Activated CD4-positive, alpha-beta T cell treated with anti-CD3 and anti-CD28 coated beads for 36 hours (primary cell): Measurements from ENCODE around the gene FSTL3. TPM values are rescaled to one million over a fixed set of nuclear protein-coding genes. Genes with fewer than 3 reads are reported as not detected.

Source experiments
- ATAC-seq: fragments of 200-7000 bp; cut with Tn5 transposase; one replicate; pipeline ENCODE4 v1.10.0; 2021; ENCODE audit warnings: mild to moderate bottlenecking, moderate library complexity
- CTCF ChIA-PET: fragments of 350-600 bp; sonication (Branson Sonifier 250); formaldehyde crosslinking; loops from one replicate; lab custom pipeline; 2021; ENCODE audit warnings: antibody characterized with exemption; lab: Charles Lee
- POLR2A ChIA-PET: fragments of 350-600 bp; sonication (Branson Sonifier 250); formaldehyde crosslinking; loops from one replicate; lab custom pipeline; 2021; ENCODE audit warnings: antibody characterized with exemption, inconsistent platforms; lab: Charles Lee
- DNase-seq: peaks from one replicate; pipeline ENCODE4 v3.0.0-alpha.2; 2020
- H3K27ac Mint-ChIP-seq: one replicate; pipeline ENCODE4 v1.8.0; 2021; ENCODE audit warnings: mixed read lengths
- H3K27me3 Mint-ChIP-seq: one replicate; pipeline ENCODE4 v1.8.0; 2021; ENCODE audit warnings: mixed read lengths
- H3K36me3 Mint-ChIP-seq: one replicate; pipeline ENCODE4 v1.8.0; 2021; ENCODE audit warnings: low read depth, mixed read lengths
- H3K4me1 Mint-ChIP-seq: one replicate; pipeline ENCODE4 v1.8.0; 2021; ENCODE audit warnings: mixed read lengths
- H3K4me3 Mint-ChIP-seq: one replicate; pipeline ENCODE4 v1.8.0; 2021; ENCODE audit warnings: mild to moderate bottlenecking, moderate library complexity, mixed read lengths
- H3K9me3 Mint-ChIP-seq: one replicate; pipeline ENCODE4 v1.8.0; 2021; ENCODE audit warnings: low read depth, mixed read lengths
- intact Hi-C, 2 experiments: fragments of 100-400 bp; cut with DNase I in 1 of 2; cut with micrococcal nuclease in 1 of 2; formaldehyde crosslinking; loops; one replicate each; pipeline versions ENCODE4 v1.14.2 to v1.15.1; 2022 to 2024; cut with DNase I, micrococcal nuclease
- total RNA-seq, 2 experiments: library from RNA; stranded (reverse); gene quantifications; one replicate each; pipeline ENCODE4 v1.2.3, GENCODE V29; 2021

The FSTL3 gene
- total RNA-seq, 2 experiments from 2014 or later = 8.5 to 10.1 TPM

- Mint-ChIP-seq H3K27ac (no peak overlapping the region), H3K27me3 (no peaks in the 10 kb centered on the region), H3K4me1 (no peaks in the 10 kb centered on the region), H3K36me3 (no peaks in the 10 kb centered on the region), H3K4me3 (no peak overlapping the region), H3K9me3 (no peaks in the 10 kb centered on the region)
- ChIA-PET POLR2A (no interaction called here), CTCF (interaction anchor here (0.7 to 1.0 kb wide), 4 partner anchors 55 to 230 kb away, joined by 3 to 4 read pairs (median 3); partner anchors contain the start of genes MED16, RNF126 and RNU6-9)
- ATAC-seq (no peak), DNase-seq (no peak)
- intact Hi-C loops = loop anchor here in 1 of 2 experiments (10.0 kb wide), 1 partner anchor 148 kb away; the partner anchor contains the start of gene HCN2
Observed at GRCh38 chr19:732148-733069, 56.2 kb downstream of the FSTL3 start.

Other genes starting within 250 kb of the FSTL3 start
- gene SHC2, start 215.4 kb upstream of the FSTL3 start, total RNA-seq = under 1 TPM in 1 of 2 experiments, not detected in 1; 0.21 TPM
- gene MADCAM1, start 179.9 kb upstream of the FSTL3 start, total RNA-seq = under 1 TPM in 1 of 2 experiments, not detected in 1; 0.14 TPM
- 1 to 10 TPM; 6.4 to 8.4 TPM for gene TPGS1, start 168.9 kb upstream of the FSTL3 start, total RNA-seq
- gene CDC34, start 144.6 kb upstream of the FSTL3 start, total RNA-seq = 10 to 100 TPM; 36.7 to 41.5 TPM
- gene GZMM, start 132.3 kb upstream of the FSTL3 start, total RNA-seq = 10 to 100 TPM; 22.5 to 25.3 TPM
- gene BSG, start 103.8 kb upstream of the FSTL3 start, total RNA-seq = 100 to 1,000 TPM; 165 to 175 TPM
- gene HCN2, start 86.5 kb upstream of the FSTL3 start, total RNA-seq = under 1 TPM; 0.48 to 0.53 TPM
- gene POLRMT, start 42.9 kb upstream of the FSTL3 start, total RNA-seq = 10 to 100 TPM; 69.0 to 77.4 TPM
- gene FGF22, start 36.5 kb upstream of the FSTL3 start, total RNA-seq = not detected
- 10 to 100 TPM; 83.0 to 91.3 TPM for gene RNF126, start 13.2 kb upstream of the FSTL3 start, total RNA-seq
- gene PRSS57, start 19.1 kb downstream of the FSTL3 start, total RNA-seq = not detected
- gene PALM, start 32.5 kb downstream of the FSTL3 start, total RNA-seq = under 1 TPM in 1 of 2 experiments, not detected in 1; 0.18 TPM
- under 1 TPM in 1 of 2 experiments, not detected in 1; 0.07 TPM for gene MISP, start 74.7 kb downstream of the FSTL3 start, total RNA-seq
- gene PTBP1, start 121.1 kb downstream of the FSTL3 start, total RNA-seq = 100 to 1,000 TPM; 584 to 738 TPM
- not detected for gene PLPPR3, start 145.6 kb downstream of the FSTL3 start, total RNA-seq
- gene AZU1, start 151.4 kb downstream of the FSTL3 start, total RNA-seq = not detected
- gene PRTN3, start 164.6 kb downstream of the FSTL3 start, total RNA-seq = not detected
- not detected for gene ELANE, start 175.9 kb downstream of the FSTL3 start, total RNA-seq
- 1 to 10 TPM in 1 of 2 experiments, under 1 TPM in 1; 0.79 to 1.5 TPM for gene CFD, start 183.3 kb downstream of the FSTL3 start, total RNA-seq
- gene MED16, start 216.8 kb downstream of the FSTL3 start, total RNA-seq = 10 to 100 TPM; 52.6 to 70.3 TPM
- not detected for gene RNU6-9, start 217.1 kb downstream of the FSTL3 start, total RNA-seq
- 10 to 100 TPM; 73.7 to 83.3 TPM for gene R3HDM4, start 236.8 kb downstream of the FSTL3 start, total RNA-seq
- 10 to 100 TPM; 14.3 to 18.4 TPM for gene KISS1R, start 240.9 kb downstream of the FSTL3 start, total RNA-seq
- gene ARID3A, start 249.6 kb downstream of the FSTL3 start, total RNA-seq = 10 to 100 TPM; 25.1 to 36.0 TPM